Activated CD4-positive, alpha-beta T cell treated with anti-CD3 and anti-CD28 coated beads for 4 hours (primary cell): ENCODE data around the gene MSH3.
"Not testable (repeated sequence)": the region's sequence is repeated elsewhere in the genome, so short reads cannot be mapped to it uniquely, and the experiment has no call there.

Experiments used
- DNase-seq, 2 donors: peaks; one replicate each; pipeline ENCODE4 v3.0.0-alpha.2; 2020

Gene MSH3

GRCh38 chr5:80759866-80760577, 105.6 kb downstream of the MSH3 start:
- DNase-seq: no peak

- no peak for DNase-seq
These were observed 106.2 kb downstream of the MSH3 start for GRCh38 chr5:80760680-80761079.

GRCh38 chr5:80761176-80761575, 106.7 kb downstream of the MSH3 start:
- DNase-seq: no peak

DNA sequence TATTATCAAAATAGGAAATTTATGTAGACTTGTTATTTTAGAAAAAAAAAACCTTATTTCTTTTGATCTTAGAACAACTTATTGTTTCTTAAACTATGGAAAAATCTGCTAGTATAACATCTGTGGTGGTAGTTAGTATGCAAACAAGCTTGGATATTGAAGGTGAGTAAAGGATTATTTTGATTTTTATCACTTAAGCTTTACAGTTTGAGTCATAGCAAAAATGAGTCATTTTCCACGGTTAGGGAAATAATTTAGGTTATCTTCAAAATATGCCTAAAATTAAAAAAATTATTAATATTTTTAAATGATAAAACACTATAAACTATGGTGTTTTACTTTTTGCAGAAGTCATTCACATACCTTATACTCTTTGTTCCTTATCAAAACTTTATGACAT, 107.5 kb downstream of the MSH3 start:
- no peak for DNase-seq

DNA sequence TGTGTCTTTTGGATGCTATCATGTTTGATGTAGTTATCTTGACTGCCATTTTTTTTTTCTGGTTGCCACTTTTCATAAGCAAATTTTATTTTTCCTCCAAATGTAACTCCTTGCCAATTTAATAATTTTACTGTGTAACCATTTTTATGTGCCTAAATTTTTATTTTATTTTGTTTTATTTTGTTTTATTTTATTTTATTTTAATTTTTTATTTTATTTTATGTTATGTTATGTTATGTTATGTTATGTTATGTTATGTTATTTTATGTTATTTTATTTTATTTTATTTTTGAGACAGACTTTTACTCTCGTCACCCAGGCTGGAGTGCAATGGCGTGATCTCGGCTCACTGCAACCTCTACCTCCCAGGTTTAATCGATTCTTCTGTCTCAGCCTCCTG, 108.1 kb downstream of the MSH3 start:
- no peak for DNase-seq

DNA sequence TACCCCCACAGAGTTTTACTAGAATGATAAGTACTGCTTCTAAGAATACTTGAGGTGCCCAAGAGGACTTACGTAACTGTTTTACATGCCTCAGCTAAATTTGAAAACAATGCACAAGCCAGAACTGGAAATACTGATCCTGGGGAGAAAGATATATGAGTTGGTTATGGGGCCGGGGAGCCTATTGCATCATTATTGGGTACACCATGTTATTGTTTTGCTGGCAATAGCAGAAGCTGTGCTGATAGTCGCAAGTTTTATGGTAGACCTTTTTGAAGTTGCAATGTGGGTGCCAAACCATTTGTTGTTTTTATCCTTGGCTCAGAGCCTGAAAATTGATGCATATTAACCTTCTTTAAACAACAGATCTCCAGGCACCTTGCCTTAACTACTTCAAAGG, 108.8 kb downstream of the MSH3 start:
- DNase-seq: no peak

- DNase-seq: no peak
These were observed 109.6 kb downstream of the MSH3 start for GRCh38 chr5:80763873-80764647.

DNA sequence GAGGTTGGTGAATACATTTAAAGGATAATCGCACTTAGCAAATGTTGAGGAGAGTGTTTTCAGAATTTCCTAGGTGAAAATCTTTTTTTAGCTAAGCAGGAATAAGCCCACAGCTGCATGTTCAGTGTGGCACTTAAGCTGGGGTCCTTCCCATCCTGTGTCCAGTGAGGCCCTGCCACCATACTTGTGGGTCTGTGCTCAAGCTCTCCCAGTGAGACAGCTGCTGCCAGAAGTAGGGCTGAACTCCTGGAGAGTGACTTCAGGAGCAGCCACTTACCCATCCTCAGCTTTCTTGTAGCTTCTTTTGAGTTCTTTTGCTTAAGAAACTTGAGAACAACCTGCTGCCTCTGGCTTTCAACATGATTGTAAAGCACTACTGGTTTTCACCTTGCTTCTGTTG, 110.3 kb downstream of the MSH3 start:
- DNase-seq: no peak

DNA sequence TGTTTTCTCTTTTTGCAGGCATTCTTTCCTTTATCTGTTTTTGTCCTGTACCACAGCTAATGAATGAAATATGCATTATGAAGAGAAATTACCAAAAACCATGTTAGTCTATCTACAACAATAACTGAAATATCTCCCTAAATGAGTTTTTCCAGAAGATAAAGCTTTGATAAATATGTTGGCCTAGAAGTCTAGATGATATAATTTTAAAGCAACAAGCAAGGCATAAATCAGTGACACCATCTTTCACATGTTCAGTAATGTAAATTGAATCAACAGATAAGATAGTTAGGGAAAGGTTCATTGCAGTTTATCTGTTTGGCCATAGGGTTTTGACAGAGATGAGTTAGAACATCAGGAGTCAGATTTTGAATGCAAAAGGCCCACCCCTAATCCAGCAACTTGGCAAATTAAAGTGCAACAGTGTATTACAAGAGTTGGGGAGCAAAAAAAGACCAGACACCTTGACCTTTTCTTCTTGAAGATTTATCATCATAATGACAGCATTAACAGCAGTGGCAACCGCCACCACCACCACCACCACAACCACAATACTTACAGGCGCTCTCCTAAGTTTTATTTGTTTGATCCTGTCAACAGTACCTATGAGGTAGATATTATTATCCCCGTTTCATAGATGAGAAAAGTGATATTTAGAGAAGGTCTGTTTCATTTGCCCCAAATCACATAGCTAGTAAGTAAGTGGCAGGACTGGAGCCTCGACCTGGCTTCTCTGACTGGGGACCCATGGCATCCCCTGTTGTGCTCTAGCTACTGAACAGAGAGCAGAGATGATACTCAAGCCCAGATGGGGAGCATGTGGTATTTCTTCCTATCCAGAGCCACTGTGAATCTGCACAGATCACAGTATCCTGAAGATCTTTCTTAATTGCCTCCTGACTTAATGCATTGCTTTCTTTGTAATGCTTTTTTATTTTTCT, 123.2 kb downstream of the MSH3 start:
- DNase-seq: no peak

DNA sequence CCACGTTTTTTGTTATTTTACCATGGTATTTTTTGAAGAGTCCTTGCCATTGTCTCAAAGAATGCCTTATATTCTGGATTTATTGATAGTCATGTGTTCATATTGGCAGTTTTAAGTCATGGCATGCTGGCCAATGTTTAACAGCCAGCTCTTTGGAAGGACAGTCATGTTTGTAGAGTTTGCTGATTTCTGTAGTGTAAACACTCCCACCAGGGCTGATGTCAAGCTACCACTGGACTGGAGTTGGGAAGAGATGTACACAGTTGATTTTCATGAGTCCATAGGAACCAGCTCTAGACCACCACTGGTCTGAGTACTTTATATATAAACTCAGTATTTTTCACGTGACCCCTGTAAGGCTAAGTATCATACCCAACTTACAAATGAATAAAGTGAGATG, 125.6 kb downstream of the MSH3 start:
- no peak for DNase-seq

DNA sequence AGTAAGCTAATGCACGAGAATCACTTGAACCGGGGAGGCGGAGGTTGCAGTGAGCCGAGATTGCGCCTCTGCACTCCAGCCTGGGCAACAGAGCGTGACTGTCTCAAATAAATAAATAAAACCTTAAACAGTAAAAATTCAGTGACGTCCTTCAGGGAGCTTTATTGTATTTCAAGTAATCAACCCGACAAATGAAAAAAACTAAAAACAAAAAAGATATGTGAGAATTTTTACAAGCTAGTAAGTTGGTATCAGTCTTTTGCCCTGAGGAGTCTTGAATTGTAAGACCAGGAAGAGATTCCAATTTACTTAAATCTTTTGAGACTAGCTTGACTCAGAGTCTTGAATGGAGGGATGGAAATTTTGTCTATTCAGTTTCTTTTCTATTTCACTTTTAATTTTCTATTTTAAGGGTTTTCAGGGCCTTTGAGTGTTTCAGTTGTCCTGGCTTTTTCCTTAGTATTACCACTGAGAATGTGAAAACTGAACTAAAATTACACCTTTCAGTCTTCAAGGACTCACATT, 126.4 kb downstream of the MSH3 start:
- DNase-seq: no peak

GRCh38 chr5:80781356-80781755, 126.9 kb downstream of the MSH3 start:
- no peak for DNase-seq

DNA sequence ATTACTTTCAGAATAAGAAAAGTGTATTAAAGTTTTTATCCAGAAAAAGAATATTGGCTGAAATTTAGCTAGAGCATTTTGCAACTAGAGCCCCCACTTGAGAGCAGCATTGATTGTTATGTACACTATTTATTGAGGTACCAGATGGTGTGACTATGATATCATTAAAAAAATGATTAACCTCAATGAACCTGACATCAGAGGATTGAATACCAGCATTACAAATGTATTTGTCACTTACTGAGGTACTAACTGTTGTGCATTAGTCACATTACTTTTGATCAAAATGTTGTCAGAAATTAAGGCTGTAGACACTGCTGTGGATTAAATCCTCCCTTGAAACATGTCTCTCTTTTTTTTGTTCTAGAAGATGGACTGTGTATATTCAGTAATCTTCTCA, 128.2 kb downstream of the MSH3 start:
- DNase-seq: no peak

GRCh38 chr5:80783751-80784150, 129.3 kb downstream of the MSH3 start:
- DNase-seq: not testable (repeated sequence)

- no peak for DNase-seq
These were observed 130.0 kb downstream of the MSH3 start for GRCh38 chr5:80784451-80784850.

DNA sequence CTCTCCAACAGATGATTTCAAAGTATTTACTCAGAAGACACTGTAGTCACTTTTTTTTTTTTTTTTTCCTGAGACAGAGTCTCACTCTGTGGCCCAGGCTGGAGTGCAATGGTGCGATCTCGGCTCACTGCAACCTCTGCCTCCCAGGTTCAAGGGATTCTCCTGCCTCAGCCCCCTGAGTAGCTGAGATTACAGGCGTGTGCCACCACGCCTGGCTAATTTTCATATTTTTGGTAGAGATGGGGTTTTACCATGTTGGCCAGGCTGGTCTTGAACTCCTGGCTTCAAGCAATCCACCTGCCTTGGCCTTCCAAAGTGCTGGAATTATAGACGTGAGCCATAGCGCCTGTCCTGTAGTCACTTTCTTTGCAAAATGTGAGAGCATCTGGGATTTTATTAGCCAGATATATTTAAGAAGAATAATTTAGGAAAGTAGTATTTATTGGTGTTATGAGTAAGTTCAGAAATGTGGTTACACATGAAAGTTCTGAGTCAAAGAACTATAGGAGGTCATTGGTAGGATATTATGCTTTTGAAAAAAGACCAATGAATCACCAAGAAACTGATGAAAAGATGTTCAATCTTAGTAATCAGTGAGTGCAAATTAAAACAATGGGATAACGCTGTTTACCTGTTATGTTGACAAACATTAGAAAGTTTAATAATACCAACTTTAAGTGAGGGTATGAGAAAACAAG, 135.0 kb downstream of the MSH3 start:
- DNase-seq: not testable (repeated sequence)

GRCh38 chr5:80790698-80791097, 136.2 kb downstream of the MSH3 start:
- no peak for DNase-seq

- no peak for DNase-seq
These were observed 138.9 kb downstream of the MSH3 start for GRCh38 chr5:80793354-80793753.

- DNase-seq: no peak
These were observed 142.4 kb downstream of the MSH3 start for GRCh38 chr5:80796846-80797245.

DNA sequence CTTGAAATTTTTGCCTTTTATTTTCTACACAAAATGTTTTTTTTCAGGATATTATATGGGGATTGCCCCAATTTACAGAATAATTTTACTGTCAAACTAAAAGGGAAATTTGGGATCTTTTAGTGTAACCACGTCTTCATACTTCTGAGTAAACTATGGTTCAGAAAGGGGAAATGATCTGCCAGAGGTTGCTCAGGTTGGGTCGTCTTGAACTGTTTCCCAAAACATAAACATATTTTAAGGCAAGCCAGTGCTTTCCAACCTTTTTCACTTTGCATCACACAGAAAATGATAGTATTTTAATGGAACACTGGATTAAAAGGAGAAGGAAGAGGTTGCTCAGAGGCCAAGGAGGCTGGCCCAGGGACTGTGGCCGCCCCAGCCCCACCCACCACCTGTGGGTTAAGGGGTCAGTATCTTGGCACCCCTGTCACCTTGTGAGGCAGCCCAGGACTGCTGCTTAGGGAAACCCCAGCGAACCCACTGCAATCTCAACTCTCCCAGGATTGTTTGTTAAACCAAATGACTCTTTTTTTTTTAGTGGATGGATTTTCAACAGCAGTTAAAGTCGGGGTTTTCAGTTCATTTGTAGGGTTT, 143.1 kb downstream of the MSH3 start:
- no peak for DNase-seq

- no peak for DNase-seq
These were observed 143.7 kb downstream of the MSH3 start for GRCh38 chr5:80798166-80798565.

DNA sequence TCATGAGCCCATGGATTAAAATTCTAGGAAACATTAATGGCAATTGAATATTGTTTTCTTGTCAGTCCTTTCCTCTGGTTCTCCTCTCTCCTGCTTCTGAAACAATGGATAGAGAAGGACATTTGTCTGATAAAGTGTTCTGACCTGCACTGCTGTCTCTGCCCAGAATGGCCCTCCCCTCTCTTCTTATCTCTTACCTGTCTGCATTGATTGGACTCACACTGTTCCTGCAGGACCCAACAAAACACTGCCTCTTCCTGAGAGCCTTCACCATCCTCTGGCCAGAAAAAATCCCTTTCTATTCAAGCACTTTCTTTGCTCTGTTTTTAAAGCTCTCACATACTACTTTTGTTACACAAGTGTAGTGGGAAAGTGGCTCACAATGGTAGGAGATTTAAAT, 144.2 kb downstream of the MSH3 start:
- no peak for DNase-seq
